ENCODE data around the gene RALGAPA1. TPM values are rescaled to one million over a fixed set of nuclear protein-coding genes. Genes with fewer than 3 reads are reported as not detected.

RALGAPA1 gene
- total RNA-seq, 1 experiment from 2014 or later: 52.8 TPM

DNA sequence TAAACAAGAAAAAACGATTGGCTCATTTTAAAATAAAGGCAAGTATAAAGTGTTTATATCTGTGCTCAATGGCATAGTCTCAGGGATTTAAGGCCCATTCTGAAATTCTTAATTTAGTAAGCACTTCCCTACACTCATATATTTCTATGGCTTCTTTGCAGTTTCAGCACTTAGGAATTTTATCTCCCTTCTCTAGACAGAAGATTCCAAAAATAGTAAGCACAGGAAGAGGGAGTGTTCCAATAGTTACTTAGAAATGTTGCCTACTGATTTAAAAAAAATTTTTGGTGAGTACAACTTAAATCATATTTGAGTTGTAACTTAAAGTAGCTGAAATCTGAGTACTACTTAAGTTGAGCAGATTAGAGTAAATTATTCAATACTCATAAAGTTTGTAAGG, 255.3 kb downstream of the RALGAPA1 start:
- DNase-seq (ENCODE audit: extremely low read depth, low read depth): no peak

DNA sequence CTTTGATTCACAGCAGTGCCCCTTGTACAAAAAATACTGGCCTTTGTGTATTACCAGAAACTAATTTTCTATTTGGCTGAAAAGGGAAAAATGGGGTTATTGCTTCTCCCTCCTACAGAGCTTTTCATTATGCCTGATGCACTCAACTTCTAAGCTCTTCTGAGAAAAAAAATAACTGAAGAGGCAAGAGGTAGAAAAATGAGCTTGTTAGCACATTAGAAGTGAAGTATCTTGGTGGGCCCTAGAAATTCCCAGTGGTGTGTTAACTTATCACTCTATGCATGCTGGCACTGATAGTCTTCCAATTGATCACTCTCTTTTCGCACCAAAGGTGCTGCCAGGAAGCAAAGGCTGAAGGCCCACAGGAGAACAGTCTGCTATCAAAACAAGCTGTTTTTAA, 258.0 kb downstream of the RALGAPA1 start:
- no peak for DNase-seq (ENCODE audit: extremely low read depth, low read depth)

DNA sequence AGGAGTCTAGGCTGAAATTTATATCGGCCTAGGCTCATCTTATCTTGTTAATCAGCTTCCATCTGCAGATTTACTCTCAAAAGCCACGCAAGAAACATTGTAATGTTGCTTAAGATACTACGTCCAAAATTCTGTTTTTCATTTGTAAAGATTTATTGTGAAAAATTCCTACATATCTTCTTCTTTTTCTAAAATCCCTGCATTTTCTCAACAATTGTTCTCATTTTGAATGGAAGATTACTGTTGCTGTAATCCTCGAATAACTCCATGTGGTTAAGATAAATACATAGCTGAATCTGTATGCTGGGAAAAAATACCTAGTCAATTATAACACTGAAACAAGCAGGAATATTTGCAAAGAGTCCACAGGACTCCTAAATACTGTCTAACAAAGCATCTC, 259.5 kb downstream of the RALGAPA1 start:
- DNase-seq (ENCODE audit: extremely low read depth, low read depth): no peak

DNA sequence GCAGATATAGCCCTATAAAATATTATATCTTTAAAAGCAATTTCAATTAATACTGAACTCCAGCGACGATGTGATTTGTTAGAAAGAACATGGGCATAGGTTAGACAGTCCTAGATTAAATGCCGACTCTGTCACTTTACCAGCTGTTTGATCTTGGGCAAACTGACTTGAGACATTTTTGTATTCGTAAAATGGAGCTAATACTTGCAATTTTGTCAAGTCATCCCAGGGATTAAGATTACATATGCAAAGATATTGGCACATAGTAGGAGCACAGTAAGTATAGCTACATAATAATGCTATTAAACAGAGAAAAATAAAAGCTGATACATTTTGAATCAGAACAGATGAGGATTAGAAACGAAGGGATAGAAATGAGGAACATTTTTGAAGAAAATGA, 266.1 kb downstream of the RALGAPA1 start:
- no peak for DNase-seq (ENCODE audit: extremely low read depth, low read depth)

DNA sequence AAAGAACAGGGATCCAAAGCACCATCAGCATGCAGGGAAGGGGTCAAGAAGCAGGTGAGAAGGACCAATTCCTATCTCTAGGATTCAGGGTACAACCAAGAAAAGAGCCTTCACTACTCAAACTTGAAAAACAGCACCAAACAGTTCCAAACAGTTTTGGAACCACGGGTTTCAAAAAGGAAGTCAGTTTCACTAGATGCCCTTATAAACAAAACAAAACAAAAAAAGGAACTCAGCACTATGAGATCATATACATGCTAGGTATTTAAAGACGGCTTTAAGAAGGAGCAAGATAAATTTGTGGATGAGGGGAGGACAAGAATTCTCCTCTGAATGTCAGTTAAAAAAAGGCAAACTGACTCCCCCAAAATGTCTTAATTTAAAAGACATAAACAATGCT, 269.1 kb downstream of the RALGAPA1 start:
- DNase-seq (ENCODE audit: extremely low read depth, low read depth): no peak

DNA sequence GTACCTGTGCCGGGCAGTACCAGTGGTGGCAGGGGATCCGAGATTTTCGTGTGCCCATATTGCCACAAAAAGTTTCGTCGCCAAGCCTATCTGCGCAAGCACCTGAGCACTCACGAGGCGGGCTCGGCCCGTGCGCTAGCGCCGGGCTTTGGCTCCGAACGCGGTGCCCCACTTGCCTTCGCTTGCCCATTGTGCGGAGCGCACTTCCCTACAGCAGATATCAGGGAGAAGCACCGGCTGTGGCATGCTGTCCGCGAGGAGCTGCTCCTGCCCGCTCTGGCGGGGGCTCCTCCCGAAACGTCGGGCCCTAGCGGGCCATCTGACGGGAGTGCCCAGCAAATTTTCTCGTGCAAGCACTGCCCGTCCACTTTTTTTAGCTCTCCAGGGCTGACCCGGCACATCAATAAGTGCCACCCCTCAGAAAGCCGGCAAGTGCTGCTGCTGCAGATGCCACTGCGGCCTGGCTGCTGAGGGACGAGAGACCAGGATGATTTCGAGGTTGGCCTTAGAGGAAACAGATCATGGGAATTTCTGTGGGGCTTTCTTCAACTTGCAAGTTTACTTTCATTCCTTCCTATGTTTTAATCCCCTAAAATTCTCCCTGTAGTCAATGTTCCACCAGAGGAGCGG, 273.5 kb downstream of the RALGAPA1 start:
- DNase-seq (ENCODE audit: extremely low read depth, low read depth): no peak

DNA sequence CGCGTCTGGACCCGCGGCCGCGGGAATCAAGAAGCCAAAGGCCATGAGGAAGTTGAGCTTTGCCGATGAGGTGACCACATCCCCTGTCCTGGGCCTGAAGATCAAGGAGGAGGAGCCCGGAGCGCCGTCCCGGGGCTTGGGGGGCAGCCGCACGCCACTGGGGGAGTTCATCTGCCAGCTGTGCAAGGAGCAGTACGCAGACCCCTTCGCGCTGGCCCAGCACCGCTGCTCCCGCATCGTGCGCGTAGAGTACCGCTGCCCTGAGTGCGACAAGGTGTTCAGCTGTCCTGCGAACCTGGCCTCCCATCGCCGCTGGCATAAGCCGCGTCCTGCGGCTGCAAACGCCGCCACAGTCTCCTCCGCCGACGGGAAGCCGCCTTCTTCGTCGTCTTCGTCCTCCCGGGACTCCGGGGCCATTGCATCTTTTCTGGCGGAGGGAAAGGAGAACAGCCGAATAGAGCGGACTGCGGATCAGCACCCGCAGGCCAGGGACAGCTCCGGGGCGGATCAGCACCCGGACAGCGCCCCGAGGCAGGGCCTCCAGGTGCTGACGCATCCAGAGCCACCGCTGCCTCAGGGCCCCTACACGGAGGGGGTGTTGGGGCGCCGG, 274.1 kb downstream of the RALGAPA1 start:
- DNase-seq (ENCODE audit: extremely low read depth, low read depth): peak; percentile 48

DNA sequence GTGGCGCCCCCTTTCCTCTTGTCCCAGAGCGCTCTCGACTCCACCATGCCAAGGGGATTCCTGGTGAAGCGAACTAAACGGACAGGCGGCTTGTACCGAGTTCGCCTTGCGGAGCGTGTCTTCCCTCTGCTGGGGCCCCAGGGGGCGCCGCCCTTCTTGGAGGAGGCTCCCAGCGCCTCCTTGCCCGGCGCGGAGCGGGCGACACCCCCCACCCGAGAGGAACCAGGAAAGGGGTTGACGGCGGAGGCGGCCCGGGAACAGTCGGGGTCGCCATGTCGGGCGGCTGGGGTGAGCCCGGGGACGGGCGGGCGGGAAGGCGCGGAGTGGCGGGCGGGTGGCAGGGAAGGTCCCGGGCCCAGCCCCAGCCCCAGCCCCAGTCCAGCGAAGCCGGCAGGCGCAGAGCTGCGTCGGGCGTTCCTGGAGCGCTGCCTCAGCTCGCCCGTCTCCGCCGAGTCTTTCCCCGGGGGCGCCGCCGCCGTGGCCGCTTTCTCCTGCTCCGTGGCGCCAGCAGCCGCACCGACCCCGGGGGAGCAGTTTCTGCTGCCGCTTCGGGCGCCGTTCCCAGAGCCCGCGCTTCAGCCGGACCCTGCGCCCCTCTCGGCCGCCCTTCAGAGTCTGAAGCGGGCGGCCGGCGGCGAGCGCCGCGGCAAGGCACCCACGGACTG, 274.8 kb downstream of the RALGAPA1 start:
- DNase-seq (ENCODE audit: extremely low read depth, low read depth): no peak

DNA sequence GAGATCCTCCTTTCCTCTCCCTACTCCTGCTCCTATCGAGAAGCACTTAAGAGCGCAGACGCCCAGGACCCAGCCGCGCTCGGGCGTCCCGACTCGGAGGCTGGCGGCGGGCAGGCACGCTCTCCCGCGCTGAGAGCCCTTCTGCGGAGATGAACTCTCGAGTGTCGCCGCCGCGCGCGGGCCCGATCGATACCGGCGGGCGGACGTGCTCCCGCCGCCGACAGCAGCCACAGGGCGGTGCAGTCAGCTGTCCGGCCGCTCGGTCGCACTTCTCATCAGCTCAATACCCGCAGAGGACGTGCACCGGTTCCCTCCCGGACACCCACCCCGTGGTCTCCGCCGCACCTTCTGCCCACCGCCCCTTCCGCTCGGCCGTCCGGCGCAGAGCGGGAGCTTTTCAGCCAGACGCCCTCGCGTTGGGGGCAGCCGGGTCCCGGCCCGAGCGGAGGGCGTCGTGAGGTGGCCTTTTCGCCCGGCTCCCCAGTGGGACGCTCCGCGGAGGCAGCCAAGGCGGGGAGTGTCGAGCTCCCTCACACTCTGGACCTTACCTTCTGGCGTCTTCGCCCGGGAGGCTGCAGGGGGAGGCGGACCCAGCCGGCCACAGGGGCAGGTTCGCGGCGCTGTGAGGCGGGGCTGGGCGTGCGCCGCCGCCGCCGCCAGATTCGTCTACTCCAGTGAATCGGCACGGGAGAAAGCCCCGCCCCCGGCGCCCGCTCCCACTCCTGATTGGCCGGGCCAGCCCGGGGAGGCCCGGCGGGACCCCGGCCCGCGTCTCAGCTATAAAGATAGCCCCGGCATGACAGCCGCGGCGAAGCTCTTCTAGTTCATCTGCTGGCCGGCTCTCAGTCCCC, 275.5 kb downstream of the RALGAPA1 start, which contains the start of gene INSM2:
Gene INSM2, plus strand, starts transcription at position 808 of the 851 bp plus-strand sequence. CDS start 89 bp downstream, outside the sequence.
- DNase-seq (ENCODE audit: extremely low read depth, low read depth): peak; percentile 38

DNA sequence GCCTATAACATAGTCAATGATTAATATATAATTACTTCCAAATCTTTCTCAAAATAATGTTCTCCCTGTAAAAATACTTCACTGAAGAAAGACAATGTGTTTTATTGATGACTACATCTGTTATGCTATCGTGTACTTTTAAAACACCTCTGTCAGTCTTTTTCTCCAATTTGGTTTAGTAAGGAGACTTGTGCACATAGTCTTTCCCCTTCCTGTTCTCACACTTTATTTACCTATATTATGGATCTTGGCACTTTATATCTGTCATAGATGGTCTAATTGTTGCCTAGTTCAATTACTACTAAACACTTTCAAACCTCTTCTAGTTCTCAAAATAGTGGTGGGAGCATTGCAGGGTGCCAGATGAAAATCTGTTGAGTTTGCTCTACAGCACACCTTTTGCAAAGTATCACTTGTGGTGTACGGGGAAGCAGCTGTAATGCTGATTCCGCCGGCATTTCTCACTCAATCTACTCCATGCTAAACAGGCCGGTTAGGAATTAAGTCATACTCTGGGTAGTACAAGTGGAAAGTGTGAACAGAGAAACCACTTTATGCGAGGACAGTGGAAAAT, 276.2 kb downstream of the RALGAPA1 start:
- no peak for DNase-seq (ENCODE audit: extremely low read depth, low read depth)

DNA sequence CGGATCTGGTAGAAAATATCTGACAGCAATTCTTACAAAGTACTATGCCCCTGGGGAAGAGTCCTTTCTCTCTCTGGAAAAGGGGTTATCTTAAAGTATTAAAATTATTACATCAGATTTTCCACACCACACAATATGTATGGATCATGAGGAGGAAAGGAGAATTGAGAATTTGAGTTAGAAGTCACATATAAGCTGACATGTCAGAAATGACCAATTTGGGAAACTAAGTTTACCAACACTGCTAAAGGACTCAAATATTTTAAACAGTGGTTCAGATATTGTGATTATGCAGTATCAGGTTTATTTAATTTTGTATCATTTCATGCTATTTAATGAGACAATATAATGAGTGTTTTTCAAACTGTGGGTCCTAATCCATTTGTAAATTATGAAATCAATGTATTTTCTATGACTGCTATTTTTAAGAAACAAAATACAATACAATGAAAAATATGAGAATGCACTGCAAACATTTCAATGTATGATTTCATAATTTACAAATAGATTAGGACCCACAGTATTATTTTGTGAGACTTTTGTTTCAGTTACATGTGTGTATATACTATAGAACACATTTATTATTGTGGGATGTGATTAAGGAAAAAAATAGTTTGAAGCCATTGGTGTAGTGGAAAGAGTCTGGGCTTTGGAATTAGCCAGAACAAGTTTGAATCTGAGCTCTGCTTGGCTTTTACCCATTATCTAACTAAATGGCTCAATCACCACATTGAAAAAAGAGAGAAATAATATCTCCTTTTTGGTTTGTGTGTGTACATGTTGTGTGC, 276.9 kb downstream of the RALGAPA1 start:
- no peak for DNase-seq (ENCODE audit: extremely low read depth, low read depth)

DNA sequence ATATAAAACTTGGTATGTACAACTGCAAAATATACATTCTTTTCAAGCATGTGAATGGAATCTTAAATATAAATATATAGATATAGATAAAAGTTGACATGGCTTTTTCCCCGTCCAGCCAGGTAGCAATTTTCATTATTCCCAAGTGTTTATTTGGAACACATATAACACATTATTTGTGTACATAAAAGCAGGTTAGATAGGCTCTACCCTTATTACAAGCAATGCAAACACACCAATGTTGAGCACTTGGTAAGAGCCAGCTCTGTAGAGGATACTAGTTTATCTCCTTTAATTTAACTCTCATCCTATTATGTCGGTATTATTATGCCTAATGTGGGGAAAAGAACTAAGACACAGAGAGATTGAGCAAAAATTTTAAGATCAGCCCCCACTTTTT, 282.1 kb downstream of the RALGAPA1 start:
- DNase-seq (ENCODE audit: extremely low read depth, low read depth): no peak

DNA sequence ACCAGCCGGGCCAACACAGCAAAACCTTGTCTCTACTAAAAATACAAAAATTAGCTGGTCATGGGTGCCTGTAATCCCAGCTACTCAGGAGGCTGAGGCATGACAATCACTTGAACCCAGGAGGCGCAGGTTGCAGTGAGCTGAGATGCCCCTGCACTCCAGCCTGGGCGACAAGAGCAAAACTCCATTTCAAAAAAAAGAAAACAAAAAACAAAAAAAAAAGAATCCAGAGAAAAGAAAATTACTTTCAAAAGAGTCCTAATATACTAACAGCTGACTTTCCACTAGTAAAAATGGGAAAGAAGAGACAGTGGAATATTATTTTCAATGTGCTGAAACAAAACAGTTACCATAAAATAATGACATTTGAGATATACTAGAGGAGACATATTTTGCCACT, 283.4 kb downstream of the RALGAPA1 start:
- DNase-seq (ENCODE audit: extremely low read depth, low read depth): no peak

DNA sequence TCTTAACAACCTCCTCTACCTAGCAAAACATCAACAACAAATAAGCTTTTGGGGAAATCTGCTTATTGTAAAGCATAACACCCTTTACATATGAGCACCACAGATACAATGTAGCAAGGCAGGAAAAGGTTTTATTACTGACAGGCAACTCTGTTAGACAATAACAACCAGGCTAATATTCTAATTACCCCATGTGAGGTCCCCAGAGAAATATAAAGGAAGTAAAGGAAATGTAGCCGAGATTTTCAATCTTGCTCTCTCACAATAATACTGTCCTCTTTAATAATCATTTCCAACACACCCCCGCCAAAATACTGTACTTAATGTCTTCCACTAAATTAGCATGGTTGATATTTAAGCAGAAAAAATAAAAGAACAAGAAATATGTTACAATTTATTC, 289.1 kb downstream of the RALGAPA1 start:
- DNase-seq (ENCODE audit: extremely low read depth, low read depth): no peak

DNA sequence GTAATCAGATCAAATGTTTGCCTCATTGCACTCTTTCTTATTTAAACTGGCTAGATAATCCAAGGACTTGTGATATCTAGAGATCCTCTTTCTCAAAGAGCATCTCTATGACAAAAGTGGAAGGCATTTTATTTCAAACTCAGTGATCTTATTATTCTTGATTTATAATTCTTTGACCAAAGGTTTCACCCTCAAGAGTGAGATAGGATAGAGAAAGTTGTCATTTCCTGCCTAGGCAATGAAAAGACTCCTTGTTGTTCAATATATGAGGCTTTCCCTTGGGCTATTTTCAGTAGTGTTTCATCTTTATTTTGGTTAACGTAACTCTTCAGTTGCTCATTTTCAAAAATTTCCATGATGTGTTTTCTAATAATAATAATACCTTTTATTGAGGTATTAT, 293.2 kb downstream of the RALGAPA1 start:
- DNase-seq (ENCODE audit: extremely low read depth, low read depth): no peak

DNA sequence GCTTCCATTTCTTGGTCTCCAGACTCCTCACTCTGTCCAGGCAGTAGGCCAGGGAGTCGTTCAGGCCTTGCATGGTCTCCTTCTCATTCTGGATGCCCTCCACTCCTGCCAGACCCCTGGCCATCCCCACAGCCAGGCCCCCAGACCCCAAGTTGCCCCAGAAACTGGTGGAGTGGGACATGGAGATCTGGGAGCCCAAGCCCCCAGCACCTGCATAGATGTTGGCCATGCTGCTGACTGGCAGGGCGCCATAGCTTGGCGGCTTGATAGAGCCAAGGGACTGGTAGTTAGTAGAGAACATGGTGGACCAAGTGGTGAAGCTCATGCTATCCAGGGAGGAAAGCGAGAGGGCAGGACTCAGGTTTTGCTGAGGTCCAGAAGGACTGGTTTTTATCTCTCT, 296.3 kb downstream of the RALGAPA1 start:
- no peak for DNase-seq (ENCODE audit: extremely low read depth, low read depth)

DNA sequence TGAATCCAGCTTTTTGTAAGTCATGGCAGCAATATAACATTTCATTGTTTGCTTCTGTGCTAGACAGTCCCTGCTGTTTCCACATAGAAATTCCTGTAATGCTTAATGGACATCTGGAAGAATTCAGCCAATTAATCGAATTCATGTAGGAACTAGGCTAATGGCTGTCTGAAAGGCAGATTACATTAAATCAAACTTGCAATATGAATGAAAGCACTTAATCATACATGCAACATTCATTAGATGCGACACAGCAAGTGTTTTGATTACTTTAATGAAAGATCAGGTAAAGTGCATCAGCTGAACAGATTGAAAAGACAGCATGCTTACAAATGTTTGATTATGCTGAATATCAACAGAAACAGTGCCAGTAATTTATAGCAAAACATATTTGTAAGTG, 299.2 kb downstream of the RALGAPA1 start:
- no peak for DNase-seq (ENCODE audit: extremely low read depth, low read depth)

DNA sequence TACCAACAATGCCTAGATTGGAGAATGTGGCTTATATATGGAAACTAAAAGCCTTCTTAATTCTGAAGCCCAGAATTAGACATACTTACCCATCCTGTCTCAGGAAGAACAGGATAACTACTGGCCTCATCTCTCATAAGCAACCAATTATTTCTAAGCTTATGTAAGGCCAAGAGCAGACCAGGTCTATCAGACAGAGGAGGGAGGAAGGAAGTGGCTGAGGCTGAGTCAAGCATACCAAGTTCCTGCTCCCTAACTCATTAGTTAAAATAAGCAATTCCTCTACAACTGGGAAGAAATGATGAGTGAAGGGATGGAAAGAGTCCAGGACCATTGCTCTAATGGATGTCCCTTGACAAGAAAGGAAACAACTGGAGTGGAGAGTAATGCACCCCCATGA, 302.2 kb downstream of the RALGAPA1 start:
- DNase-seq (ENCODE audit: extremely low read depth, low read depth): no peak

DNA sequence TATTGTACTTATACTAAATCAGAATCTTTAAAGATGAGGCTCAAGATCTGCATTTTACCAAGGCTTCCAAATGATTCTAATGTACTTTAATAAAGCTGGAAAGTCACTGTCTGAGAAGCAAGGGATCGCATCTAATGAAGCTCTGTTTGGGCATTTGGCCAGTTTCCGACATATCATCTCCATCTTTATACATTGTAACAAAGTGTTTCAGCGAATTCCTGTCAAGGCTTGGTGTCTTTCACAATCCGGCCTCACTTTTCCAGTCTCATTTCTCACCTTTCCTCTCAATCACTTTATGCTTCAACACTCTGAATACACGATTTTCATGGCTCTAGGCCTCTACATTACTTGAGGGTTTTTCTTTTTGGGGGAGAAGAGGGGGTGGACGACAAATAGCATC, 302.6 kb downstream of the RALGAPA1 start:
- DNase-seq (ENCODE audit: extremely low read depth, low read depth): no peak

DNA sequence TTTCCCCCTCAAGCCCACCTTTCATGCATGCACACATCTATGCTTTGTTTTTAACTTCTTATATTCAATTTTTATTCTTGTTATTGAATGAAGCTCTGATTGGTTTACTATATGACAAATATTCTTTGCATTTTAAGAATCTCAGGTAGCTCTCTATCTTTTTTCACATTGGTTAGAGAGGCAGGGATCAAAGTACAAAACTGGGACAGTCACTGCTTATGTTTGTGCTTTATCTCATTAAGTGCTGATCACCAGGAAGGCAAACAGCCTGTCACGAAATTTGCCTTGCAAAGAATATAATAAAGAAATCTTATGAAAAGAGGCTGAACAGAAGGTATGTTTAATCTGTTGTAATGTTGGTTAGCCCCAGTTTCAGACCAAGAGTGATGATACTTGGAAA, 304.8 kb downstream of the RALGAPA1 start:
- DNase-seq (ENCODE audit: extremely low read depth, low read depth): no peak

Data from NCI-H460 (cell line).